GM19025 (cell line): ENCODE data around the gene TUBGCP2.
"Not testable (repeated sequence)": the region's sequence is repeated elsewhere in the genome, so short reads cannot be mapped to it uniquely, and the experiment has no call there.

Experiments used
- ATAC-seq: cut with Tn5 transposase; IDR thresholded peaks from one replicate; pipeline ENCODE4 v1.9.1; 2021; ENCODE audit warnings: mild to moderate bottlenecking, low read depth, moderate library complexity; ENCODE audit not compliant: unreplicated experiment

Gene TUBGCP2

GRCh38 chr10:133268532-133268931 is 40.1 kb downstream of the TUBGCP2 start:
- no peak for ATAC-seq

- ATAC-seq, result no peak
Observed at GRCh38 chr10:133267829-133268228, 40.8 kb downstream of the TUBGCP2 start.

DNA sequence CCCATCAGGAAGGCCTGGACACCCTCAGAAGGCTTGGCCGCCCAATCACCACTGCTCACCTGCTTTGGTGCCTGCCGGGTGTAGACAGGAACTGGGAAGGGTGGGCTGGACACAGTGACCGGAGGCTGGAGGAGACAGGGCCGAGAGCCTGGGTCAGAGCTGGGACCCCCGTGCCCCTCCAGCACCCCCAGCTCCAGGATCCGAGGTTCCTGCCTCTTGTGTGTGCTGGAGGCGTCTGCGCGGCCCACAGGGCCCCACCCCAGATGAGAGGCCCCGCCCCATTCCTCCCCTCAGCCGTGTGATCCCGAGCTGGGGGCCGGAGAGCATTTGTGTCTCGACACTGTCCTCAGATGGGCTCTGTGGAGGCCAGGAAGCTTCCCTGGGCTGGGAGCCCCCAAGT is 41.4 kb downstream of the TUBGCP2 start:
- ATAC-seq, result no peak

DNA sequence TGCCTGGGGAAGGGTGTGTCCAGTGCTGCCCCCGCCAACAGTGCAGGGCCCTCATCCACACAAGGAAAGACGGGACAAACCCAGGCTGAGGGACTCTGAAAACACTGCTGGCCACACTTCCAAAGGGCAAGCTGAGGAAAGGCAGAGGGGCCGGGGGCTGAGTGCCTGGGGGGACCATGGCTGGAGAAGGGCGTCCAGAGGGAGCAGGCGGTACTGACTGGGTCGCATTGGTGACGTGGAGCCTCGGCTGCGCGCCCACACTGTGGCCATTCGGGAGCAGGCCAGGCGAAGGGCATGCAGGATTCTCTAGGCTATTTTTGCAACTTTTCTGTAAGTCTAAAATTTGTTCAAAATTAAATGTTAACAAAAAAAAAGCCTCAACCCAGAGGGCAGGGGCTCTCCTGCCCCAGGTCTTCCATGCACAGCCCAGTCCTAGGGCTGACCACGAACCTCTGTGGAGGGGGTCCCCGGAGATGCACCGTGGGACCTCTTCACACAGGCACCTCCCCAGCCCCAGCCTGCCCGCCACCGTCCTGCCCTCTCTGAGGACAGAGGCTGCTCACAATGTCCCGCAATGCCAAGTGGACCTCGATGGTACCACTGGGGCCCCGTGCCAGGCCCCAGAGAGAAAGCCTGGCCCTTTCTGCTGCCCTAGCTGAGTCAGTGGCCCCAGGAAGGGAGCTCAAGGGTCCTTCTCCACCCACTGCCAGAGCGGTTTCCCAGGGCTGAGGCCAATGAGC is 42.4 kb downstream of the TUBGCP2 start:
- ATAC-seq, result no peak

- ATAC-seq, result not testable (repeated sequence)
Observed at GRCh38 chr10:133265052-133265451, 43.6 kb downstream of the TUBGCP2 start.

- no peak for ATAC-seq
Observed at GRCh38 chr10:133264461-133264860, 44.2 kb downstream of the TUBGCP2 start.

DNA sequence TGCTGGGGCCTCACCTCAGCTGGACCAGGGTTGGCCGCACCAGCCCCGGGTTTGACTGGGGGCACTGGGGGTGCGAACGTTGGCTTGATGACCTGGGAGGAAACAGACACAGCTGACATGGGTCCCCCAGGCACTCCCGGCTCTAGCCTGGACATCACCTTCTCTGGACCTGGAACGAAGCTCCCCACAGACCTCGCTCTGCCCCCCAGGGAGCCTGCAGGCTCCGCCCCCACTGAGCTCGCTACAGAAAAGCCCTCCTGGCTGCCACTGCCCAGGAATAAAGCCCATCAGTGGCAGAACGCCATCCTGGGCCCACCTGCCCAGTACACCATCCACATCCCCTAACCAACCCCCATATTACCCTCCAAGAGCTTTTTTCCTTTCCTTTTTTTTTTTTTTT is 45.0 kb downstream of the TUBGCP2 start:
- no peak for ATAC-seq

DNA sequence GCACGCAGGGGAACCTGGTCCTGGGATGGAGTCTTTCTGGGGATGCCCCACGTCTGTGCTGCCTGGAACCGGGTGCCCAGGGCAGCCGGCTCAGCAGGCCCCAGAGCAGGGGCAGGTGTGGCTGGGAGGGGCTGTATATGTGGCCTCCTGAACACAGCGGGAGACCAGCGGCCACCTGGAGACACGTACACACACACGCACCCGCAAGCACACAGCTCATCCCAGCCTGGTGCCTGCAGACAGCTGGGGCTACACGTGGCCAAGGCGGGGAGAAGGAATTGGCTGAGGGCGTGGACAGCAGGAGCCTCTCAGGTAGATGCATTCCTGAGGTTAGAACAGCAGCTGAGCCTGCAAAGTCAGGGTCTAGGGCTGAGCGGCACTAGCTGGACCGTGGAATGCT is 46.0 kb downstream of the TUBGCP2 start:
- no peak for ATAC-seq

- peak; percentile 52 for ATAC-seq
Observed at GRCh38 chr10:133261726-133262325, 46.8 kb downstream of the TUBGCP2 start.

GRCh38 chr10:133260895-133261725 is 47.6 kb downstream of the TUBGCP2 start:
- ATAC-seq, result peak; percentile 63

DNA sequence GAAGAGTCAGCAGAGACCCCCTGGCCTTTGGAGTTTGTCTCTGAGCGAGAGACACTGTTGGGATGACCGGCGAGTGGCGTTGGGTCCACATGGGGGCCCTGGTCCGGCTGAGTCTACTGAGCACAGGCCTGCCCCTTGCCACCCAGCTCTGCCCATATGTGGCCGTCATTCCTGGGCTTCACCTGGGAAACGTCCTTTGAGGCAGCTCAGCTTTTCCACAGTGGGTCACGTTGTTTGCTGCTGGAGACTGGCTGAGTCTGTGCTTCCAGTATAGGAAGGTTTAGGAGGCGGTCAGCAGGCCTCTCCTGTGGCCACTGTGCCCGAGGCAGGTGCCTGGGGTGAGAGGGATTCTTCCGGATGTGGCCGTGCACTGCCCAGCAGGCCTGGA is 49.1 kb downstream of the TUBGCP2 start:
- no peak for ATAC-seq

DNA sequence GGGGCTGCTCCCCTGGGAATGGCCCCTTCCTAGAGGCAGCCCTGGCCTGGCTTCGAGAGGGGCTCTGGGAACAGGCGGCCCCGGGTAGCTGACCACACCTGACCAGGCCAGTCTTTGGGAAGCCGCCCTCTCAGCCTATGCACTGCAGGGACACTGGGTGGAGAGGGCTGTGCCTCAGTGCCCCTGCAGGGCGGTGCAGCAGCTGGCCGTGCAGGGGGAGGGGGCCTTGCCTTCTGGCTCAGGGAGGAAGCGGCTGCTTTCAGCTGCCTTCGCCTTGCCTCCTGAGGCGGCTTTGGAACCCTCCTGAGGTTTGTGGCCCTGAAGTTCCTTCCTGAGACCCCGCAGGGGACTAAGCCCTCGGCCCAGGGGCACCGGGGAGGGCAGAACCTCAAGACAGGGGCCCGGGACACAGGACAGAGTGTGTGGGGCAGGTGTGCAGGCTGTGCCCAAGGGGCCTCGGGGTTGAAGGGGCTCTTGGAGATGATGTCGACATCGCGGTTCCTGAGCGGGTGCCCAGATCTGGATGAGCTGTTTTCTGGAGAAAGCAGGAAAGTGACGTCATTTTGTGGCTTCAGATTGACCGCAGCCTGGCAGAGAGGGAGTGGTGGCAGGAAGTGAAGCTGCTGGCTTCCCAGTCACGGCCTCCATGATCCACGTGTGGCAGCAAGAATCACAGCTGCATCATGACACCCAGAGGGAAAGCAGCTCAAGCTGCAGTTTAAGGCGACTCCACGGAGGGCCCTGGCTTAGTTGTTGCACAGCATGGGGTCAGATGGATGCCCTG is 49.7 kb downstream of the TUBGCP2 start:
- no peak for ATAC-seq

- no peak for ATAC-seq
Observed at GRCh38 chr10:133258066-133258817, 50.4 kb downstream of the TUBGCP2 start.

GRCh38 chr10:133257489-133258065 is 51.1 kb downstream of the TUBGCP2 start:
- no peak for ATAC-seq

DNA sequence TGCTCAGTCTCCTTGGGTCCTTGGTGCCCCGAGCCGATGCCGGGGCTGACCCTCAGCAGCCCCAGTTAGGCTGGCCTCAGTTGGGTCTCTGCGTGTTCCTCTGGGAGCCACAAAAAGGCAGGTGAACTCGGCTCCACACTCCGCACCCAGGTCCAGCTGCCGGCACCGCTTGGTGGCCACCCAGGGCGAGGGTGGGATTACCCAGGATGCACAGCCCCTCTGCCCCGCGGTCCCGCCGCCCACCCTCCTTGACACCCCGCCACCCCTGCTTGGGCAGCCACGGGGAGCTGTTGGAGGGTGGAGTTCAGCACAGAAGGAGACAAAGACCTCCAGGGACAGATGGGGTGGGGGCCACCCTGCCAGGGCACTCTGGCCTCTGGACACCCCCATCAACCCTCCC is 53.3 kb downstream of the TUBGCP2 start:
- no peak for ATAC-seq

DNA sequence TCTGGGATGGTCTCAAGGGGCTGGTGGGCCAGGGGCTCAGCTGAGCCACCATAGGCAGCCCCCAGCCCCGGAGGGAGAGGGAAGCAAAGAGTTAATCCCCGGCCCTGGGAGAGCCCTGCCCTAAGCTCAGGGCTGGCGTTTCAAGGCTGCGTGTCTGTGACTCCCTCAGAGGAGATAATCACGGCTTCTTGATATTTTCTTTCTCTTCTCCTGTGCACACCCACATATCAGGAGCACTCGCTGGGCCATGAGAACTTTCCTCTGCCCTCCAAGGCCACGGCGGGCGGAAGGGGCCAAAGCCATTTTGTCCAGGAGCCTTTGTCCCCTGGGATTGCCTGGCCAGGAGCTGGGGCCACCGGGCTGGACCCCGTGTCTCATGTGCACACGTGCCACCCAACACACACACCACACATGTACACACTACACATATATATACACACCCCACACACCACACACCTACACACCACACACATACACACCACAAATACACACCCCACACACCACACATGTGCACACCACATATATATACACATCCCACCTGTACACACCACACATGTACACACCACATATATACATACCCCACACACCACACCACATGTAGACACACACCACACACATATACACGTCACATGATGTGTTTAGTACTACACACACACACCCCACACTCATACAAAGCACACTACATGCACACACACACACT is 54.1 kb downstream of the TUBGCP2 start:
- ATAC-seq, result no peak

DNA sequence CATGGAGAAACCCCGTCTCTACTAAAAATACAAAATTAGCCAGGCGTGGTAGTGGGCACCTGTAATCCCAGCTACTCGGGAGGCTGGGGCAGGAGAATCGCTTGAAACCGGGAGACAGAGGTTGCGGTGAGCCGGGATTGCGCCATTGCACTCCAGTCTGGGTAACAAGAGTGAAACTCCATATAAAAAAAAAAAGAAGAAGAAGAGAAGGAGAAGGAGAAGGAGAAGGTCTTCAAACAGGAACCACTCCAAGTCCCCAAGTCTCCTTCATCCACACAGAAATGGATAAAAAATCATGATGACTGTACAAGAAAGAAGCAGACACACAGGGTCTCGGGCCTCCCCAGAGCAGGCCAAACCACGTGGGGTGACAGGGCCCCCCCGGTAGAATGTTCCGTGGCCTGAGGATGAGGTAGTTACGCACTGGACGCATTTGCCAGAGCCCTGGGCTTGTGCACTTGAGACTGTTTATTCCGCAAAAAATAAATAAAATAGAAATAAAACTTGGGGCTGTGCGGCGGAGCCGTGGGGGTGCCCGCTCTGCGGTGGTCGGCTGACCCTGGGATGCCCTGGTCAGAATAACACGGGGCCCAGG is 55.2 kb downstream of the TUBGCP2 start:
- ATAC-seq, result no peak

DNA sequence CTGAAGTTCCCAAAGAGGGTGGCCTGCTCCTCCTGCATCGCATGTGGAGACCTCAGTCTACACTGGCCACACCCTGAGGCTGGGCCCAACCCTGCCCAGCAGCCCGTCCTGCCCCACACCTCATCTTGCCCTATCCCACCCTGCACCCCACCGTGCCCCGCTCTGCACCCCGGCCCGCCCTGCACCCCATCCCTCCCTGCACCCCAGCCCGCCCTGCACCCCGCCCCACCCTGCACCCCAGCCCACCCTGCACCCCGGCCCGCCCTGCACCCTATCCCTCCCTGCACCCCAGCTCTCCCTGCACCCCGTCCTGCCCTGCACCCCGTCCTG is 56.5 kb downstream of the TUBGCP2 start:
- ATAC-seq, result no peak
